DND-41 (cell line): Measurements from ENCODE around the gene STAM.

Source experiments
- ATAC-seq: fragments of 200-7000 bp; cut with Tn5 transposase; 3 replicates; pipeline ENCODE4 v1.9.1; 2021; ENCODE audit warnings: low read depth; ENCODE audit not compliant: insufficient read depth
- DNase-seq: peaks from one replicate; pipeline ENCODE4 v3.0.0-alpha.2; 2020
- H2AFZ ChIP-seq: 2 replicates; pipeline ENCODE4 v1.6.0; 2012; ENCODE audit warnings: low read depth, low read length
- H3K27ac ChIP-seq: 2 replicates; pipeline ENCODE4 v1.5.1; 2012; ENCODE audit warnings: low read length, inconsistent platforms
- H3K27me3 ChIP-seq: fragments of 200-600 bp; sonication (generic); 2 replicates; pipeline ENCODE4 v1.6.0; 2012; ENCODE audit warnings: low read length, mild to moderate bottlenecking, inconsistent platforms; ENCODE audit not compliant: insufficient read depth, poor library complexity
- H3K36me3 ChIP-seq: 2 replicates; pipeline ENCODE4 v1.5.1; 2012; ENCODE audit warnings: low read length, inconsistent platforms; ENCODE audit not compliant: insufficient read depth
- H3K4me1 ChIP-seq: 2 replicates; pipeline ENCODE4 v1.5.1; 2012; ENCODE audit warnings: mild to moderate bottlenecking, low read length; ENCODE audit not compliant: insufficient read depth
- H3K4me2 ChIP-seq: 2 replicates; pipeline ENCODE4 v1.6.0; 2012; ENCODE audit warnings: mild to moderate bottlenecking, moderate library complexity, low read length, inconsistent platforms; ENCODE audit not compliant: insufficient read depth
- H3K4me3 ChIP-seq, 2 experiments: fragments of 200-600 bp in 1 of 2; shearing (Covaris generic) in 1 of 2; 2 replicates each; pipeline ENCODE4 v1.5.1; 2012 to 2016; ENCODE audit warnings: inconsistent platforms in 2 of 2, low read length in 2 of 2, mild to moderate bottlenecking in 2 of 2, low read depth in 1 of 2, moderate library complexity in 1 of 2
- H3K79me2 ChIP-seq: 2 replicates; pipeline ENCODE4 v1.6.0; 2012; ENCODE audit warnings: low read length, inconsistent platforms; ENCODE audit not compliant: insufficient read depth
- H3K9ac ChIP-seq: 2 replicates; pipeline ENCODE4 v1.6.0; 2012; ENCODE audit warnings: low read depth, mild to moderate bottlenecking, inconsistent platforms, low read length, moderate library complexity
- H3K9me3 ChIP-seq: 2 replicates; pipeline ENCODE4 v1.5.1; 2012; ENCODE audit warnings: low read length, moderate library complexity, mild to moderate bottlenecking, inconsistent platforms; ENCODE audit not compliant: insufficient read depth, severe bottlenecking
- H4K20me1 ChIP-seq: 2 replicates; pipeline ENCODE4 v1.6.0; 2012; ENCODE audit warnings: low read length; ENCODE audit not compliant: insufficient read depth
- EZH2 ChIP-seq: IDR thresholded peaks from 3 replicates; pipeline ENCODE4 v1.6.1; 2012; ENCODE audit warnings: borderline replicate concordance, low read depth, mild to moderate bottlenecking, moderate library complexity, low read length, inconsistent platforms; ENCODE audit not compliant: severe bottlenecking
- TF ChIP-seq, protein P1 (sequence below): IDR thresholded peaks from 2 replicates; pipeline ENCODE4 v1.5.1; 2012; ENCODE audit warnings: borderline replicate concordance, low read length, moderate library complexity, mild to moderate bottlenecking; ENCODE audit not compliant: poor library complexity, severe bottlenecking; ENCODE audit errors: extremely low read depth

The STAM gene

DNA sequence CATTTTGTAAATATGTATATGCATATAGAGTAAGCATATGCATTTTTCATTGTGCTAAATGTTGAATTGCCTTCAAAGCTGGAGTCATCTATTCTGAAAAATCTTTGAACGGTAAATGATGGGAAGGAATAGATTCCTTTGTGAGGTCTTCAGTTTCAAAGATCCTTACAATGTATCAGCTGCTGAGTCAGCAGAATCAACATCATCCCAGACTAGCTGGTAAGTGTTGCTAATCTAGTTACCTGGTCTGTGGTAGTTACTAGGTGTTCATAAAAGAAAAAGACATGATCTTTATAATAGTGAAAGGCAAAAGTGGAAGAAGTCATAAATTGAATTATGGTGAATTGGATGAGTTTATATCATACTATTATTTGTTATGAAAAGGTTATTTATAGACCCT lies 10.6 kb upstream of the STAM start:
- H2AFZ ChIP-seq: no peak overlapping the region
- TF ChIP-seq EZH2: no peak
- H3K27ac ChIP-seq: no peak overlapping the region
- no peaks in the 10 kb centered on the region for H3K4me1 ChIP-seq
- H3K4me3 ChIP-seq: no peak overlapping the region
- H3K9ac ChIP-seq: no peak overlapping the region
- H3K4me2 ChIP-seq: no peak overlapping the region
- no peaks in the 10 kb centered on the region for H3K9me3 ChIP-seq
- H3K79me2 ChIP-seq: no peaks in the 10 kb centered on the region
- H3K36me3 ChIP-seq: no peaks in the 10 kb centered on the region
- ATAC-seq: no peak
- no peaks in the 10 kb centered on the region for H4K20me1 ChIP-seq
- no peak for DNase-seq
- no peaks in the 10 kb centered on the region for H3K27me3 ChIP-seq

- ATAC-seq (no peak), DNase-seq (no peak)
- TF ChIP-seq, protein P1, sequence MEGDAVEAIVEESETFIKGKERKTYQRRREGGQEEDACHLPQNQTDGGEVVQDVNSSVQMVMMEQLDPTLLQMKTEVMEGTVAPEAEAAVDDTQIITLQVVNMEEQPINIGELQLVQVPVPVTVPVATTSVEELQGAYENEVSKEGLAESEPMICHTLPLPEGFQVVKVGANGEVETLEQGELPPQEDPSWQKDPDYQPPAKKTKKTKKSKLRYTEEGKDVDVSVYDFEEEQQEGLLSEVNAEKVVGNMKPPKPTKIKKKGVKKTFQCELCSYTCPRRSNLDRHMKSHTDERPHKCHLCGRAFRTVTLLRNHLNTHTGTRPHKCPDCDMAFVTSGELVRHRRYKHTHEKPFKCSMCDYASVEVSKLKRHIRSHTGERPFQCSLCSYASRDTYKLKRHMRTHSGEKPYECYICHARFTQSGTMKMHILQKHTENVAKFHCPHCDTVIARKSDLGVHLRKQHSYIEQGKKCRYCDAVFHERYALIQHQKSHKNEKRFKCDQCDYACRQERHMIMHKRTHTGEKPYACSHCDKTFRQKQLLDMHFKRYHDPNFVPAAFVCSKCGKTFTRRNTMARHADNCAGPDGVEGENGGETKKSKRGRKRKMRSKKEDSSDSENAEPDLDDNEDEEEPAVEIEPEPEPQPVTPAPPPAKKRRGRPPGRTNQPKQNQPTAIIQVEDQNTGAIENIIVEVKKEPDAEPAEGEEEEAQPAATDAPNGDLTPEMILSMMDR: no peak
- TF ChIP-seq EZH2: no peak
- H3K9me3 ChIP-seq: no peaks in the 10 kb centered on the region
- H3K4me2 ChIP-seq: no peak overlapping the region
- no peaks in the 10 kb centered on the region for H3K36me3 ChIP-seq
- no peak overlapping the region for H3K9ac ChIP-seq
- H4K20me1 ChIP-seq: 0 out of 2 replicates have a peak, but pooled peaks cover 7% of the 10 kb centered on the region
- no peaks in the 10 kb centered on the region for H3K27me3 ChIP-seq
- peaks cover 12% of the 10 kb centered on the region for H3K79me2 ChIP-seq
- H2AFZ ChIP-seq: no peak overlapping the region
- H3K4me3 ChIP-seq: no peak overlapping the region
- peaks cover 14% of the 10 kb centered on the region for H3K4me1 ChIP-seq
- H3K27ac ChIP-seq: no peak overlapping the region
These were observed 6.1 kb upstream of the STAM start for GRCh38 chr10:17637869-17638268.

DNA sequence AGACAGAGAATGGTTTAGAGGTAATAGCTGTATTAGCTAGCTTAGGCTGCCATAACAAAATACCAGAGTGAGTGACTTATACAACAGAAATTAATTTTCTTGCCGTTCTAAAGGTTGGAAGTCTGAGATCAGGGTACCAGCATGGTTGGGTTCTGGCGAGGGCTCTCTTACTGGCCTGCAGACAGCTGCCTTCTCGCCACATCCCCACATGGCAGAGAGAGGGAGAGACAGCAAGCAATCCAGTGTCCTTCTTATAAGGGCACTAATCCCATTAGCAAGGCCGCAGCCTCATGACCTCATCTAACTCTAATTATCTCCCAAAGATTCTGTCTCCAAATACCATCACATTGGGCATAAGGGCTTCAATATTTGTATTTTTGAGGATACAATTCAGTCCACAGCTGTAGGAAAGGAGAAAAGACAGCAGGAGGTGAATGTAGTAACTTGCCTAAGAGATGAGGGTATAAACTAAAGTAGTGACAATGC lies 3.6 kb upstream of the STAM start:
- H4K20me1 ChIP-seq: 0 out of 2 replicates have a peak, but pooled peaks cover 10% of the 10 kb centered on the region
- DNase-seq (no peak), ATAC-seq (no peak)
- H2AFZ ChIP-seq: no peak overlapping the region
- TF ChIP-seq, protein P1: no peak
- TF ChIP-seq EZH2: no peak
- no peaks in the 10 kb centered on the region for H3K9me3 ChIP-seq
- H3K4me3 ChIP-seq: no peak overlapping the region
- no peaks in the 10 kb centered on the region for H3K27me3 ChIP-seq
- H3K36me3 ChIP-seq: no peaks in the 10 kb centered on the region
- H3K79me2 ChIP-seq: peaks cover 33% of the 10 kb centered on the region
- no peak overlapping the region for H3K27ac ChIP-seq
- peaks cover 23% of the 10 kb centered on the region for H3K4me1 ChIP-seq
- no peak overlapping the region for H3K9ac ChIP-seq
- no peak overlapping the region for H3K4me2 ChIP-seq

- ATAC-seq (peak; percentile 41), DNase-seq (no peak)
- H3K36me3 ChIP-seq: no peaks in the 10 kb centered on the region
- no peaks in the 10 kb centered on the region for H3K27me3 ChIP-seq
- H3K9me3 ChIP-seq: no peaks in the 10 kb centered on the region
- H2AFZ ChIP-seq: peak overlapping the region; percentile 89
- H3K4me2 ChIP-seq: peak overlapping the region; percentile 79
- peak overlapping the region; percentile 80 for H3K9ac ChIP-seq
- peaks cover 63% of the 10 kb centered on the region for H3K79me2 ChIP-seq
- peaks cover 18% of the 10 kb centered on the region; the same call in 1 of the 2 replicates for H4K20me1 ChIP-seq
- H3K4me3 ChIP-seq: peak overlapping the region; percentile 81 to 84
- H3K27ac ChIP-seq: peak overlapping the region; percentile 99
- TF ChIP-seq, protein P1: no peak
- no peak for TF ChIP-seq EZH2
- peaks cover 52% of the 10 kb centered on the region for H3K4me1 ChIP-seq
These were observed 604 bp upstream of the STAM start for GRCh38 chr10:17643339-17643754.
